Activated T-cell treated with anti-CD3 and anti-CD28 coated beads for 48 hours (primary cell): ENCODE data around the gene SLA2.
"Not testable (repeated sequence)": the region's sequence is repeated elsewhere in the genome, so short reads cannot be mapped to it uniquely, and the experiment has no call there.

Experiments used
- DNase-seq: peaks from one replicate; pipeline ENCODE4 v3.0.0-alpha.2; 2020; ENCODE audit warnings: low read depth

The SLA2 gene

GRCh38 chr20:36645998-36646397, at the start of gene SLA2:
Gene SLA2, minus strand, starts transcription at chr20:36646196. Its CDS starts 4,861 bp downstream, at chr20:36641335.
- peak; percentile 51 for DNase-seq

- not testable (repeated sequence) for DNase-seq
Observed at GRCh38 chr20:36695467-36695866, 49.5 kb upstream of the SLA2 start.

GRCh38 chr20:36688630-36689029, 42.6 kb upstream of the SLA2 start:
- DNase-seq: no peak

- DNase-seq: no peak
Observed at GRCh38 chr20:36687850-36688249, 41.9 kb upstream of the SLA2 start.

GRCh38 chr20:36686944-36687343, 40.9 kb upstream of the SLA2 start:
- DNase-seq: no peak

- DNase-seq: no peak
Observed at GRCh38 chr20:36686504-36686903, 40.5 kb upstream of the SLA2 start.

- no peak for DNase-seq
Observed at GRCh38 chr20:36684747-36685146, 38.8 kb upstream of the SLA2 start.

GRCh38 chr20:36682311-36682710, 36.3 kb upstream of the SLA2 start:
- no peak for DNase-seq

- DNase-seq: no peak
Observed at GRCh38 chr20:36677422-36677771, 31.4 kb upstream of the SLA2 start.

- DNase-seq: no peak
Observed at GRCh38 chr20:36676701-36677421, 30.9 kb upstream of the SLA2 start.

GRCh38 chr20:36675545-36675944, 29.5 kb upstream of the SLA2 start:
- DNase-seq: not testable (repeated sequence)

- DNase-seq: no peak
Observed at GRCh38 chr20:36672991-36673390, 27.0 kb upstream of the SLA2 start.

GRCh38 chr20:36670665-36671357, 24.8 kb upstream of the SLA2 start:
- DNase-seq: no peak

GRCh38 chr20:36666181-36666740, 20.3 kb upstream of the SLA2 start:
- DNase-seq: no peak

- DNase-seq: no peak
Observed at GRCh38 chr20:36663031-36663430, 17.0 kb upstream of the SLA2 start.

GRCh38 chr20:36658300-36658699, 12.3 kb upstream of the SLA2 start:
- no peak for DNase-seq

- DNase-seq: no peak
Observed at GRCh38 chr20:36656733-36657132, 10.7 kb upstream of the SLA2 start.

GRCh38 chr20:36655004-36655403, 9.0 kb upstream of the SLA2 start:
- DNase-seq: no peak

- no peak for DNase-seq
Observed at GRCh38 chr20:36654506-36654905, 8.5 kb upstream of the SLA2 start.

GRCh38 chr20:36653456-36653855, 7.5 kb upstream of the SLA2 start:
- DNase-seq: no peak

- DNase-seq: no peak
Observed at GRCh38 chr20:36647196-36648121, 1.5 kb upstream of the SLA2 start.

- DNase-seq: no peak
Observed at GRCh38 chr20:36646678-36647077, 682 bp upstream of the SLA2 start.
